Adrenal gland (tissue), 5 donors: ENCODE data around the gene UPP1.

Experiments used
- CTCF ChIP-seq, 6 experiments: fragments of 450-650 bp in 4 of 6; fragments of 200-600 bp in 2 of 6; sonication (generic) in 1 of 6; IDR thresholded peaks; 1 replicate in 5 of 6; 2 replicates in 1 of 6; pipeline versions ENCODE4 v1.5.1 to v1.8.0; 2016 to 2021; ENCODE audit warnings: antibody characterized with exemption in 6 of 6, mild to moderate bottlenecking in 2 of 6, moderate library complexity in 1 of 6
- POLR2A ChIP-seq, 2 donors: fragments of 450-650 bp; IDR thresholded peaks; one replicate each; pipeline ENCODE4 v1.6.1; 2017; ENCODE audit warnings: antibody characterized with exemption in 2 of 2, mild to moderate bottlenecking in 2 of 2, moderate library complexity in 1 of 2
- donor health status: DM: no; HTN: no; CAD: no.

GRCh38 chr7:48096273-48096672 lies 7.2 kb downstream of the UPP1 start:
- TF ChIP-seq CTCF (IDR thresholded peaks at IDR 0.05) (no peak), POLR2A (IDR thresholded peaks at IDR 0.05) (no peak)
